Fibroblast of lung (primary cell): ENCODE measurements around the gene RUNX1. TPM values are rescaled to one million over a fixed set of nuclear protein-coding genes. Genes with fewer than 3 reads are reported as not detected.
A peak's percentile ranks its signal among the peaks of the same experiment; 100 is the strongest.

ENCODE experiments used
- DNase-seq, 2 donors: peaks; one replicate each; pipeline versions ENCODE4 v3.0.0 to v3.0.0-alpha.2; 2010; ENCODE audit warnings: low read depth in 2 of 2
- H2AFZ ChIP-seq: 2 replicates; pipeline ENCODE4 v1.5.1; 2012; ENCODE audit warnings: low read length, control low read depth, inconsistent platforms
- H3K27ac ChIP-seq: 2 replicates; pipeline ENCODE4 v1.5.1; 2011; ENCODE audit warnings: low read length, control low read depth; ENCODE audit not compliant: insufficient read depth
- H3K27me3 ChIP-seq: 2 replicates; pipeline ENCODE4 v1.5.1; 2011; ENCODE audit warnings: mild to moderate bottlenecking, low read length; ENCODE audit not compliant: control insufficient read depth, insufficient read depth
- H3K36me3 ChIP-seq: 2 replicates; pipeline ENCODE4 v1.5.1; 2011; ENCODE audit warnings: low read length; ENCODE audit not compliant: control insufficient read depth, insufficient read depth
- H3K4me1 ChIP-seq: 2 replicates; pipeline ENCODE4 v1.5.1; 2011; ENCODE audit warnings: low read length; ENCODE audit not compliant: control insufficient read depth, insufficient read depth; ENCODE audit errors: extremely low read depth
- H3K4me2 ChIP-seq: 2 replicates; pipeline ENCODE4 v1.5.1; 2011; ENCODE audit warnings: low read length, control low read depth; ENCODE audit not compliant: insufficient read depth; ENCODE audit errors: extremely low read depth
- H3K4me3 ChIP-seq, 4 experiments: fragments of 200-600 bp in 1 of 4; sonication (generic) in 1 of 4; replicated peaks in 1 of 4; 2 replicates each; pipeline ENCODE4 v1.5.1; 2011 to 2016; ENCODE audit warnings: low read length in 4 of 4, low read depth in 3 of 4, mild to moderate bottlenecking in 3 of 4, control low read depth in 2 of 4, inconsistent platforms in 1 of 4, mixed read lengths in 1 of 4; ENCODE audit not compliant: insufficient read depth in 1 of 4; ENCODE audit errors: control extremely low read depth in 1 of 4
- H3K79me2 ChIP-seq: 2 replicates; pipeline ENCODE4 v1.5.1; 2012; ENCODE audit warnings: mild to moderate bottlenecking, low read length, inconsistent platforms; ENCODE audit not compliant: control insufficient read depth, insufficient read depth
- H3K9ac ChIP-seq: 2 replicates; pipeline ENCODE4 v1.5.1; 2011; ENCODE audit warnings: mild to moderate bottlenecking, low read length, control low read depth; ENCODE audit not compliant: insufficient read depth
- H3K9me3 ChIP-seq: 2 replicates; pipeline ENCODE4 v1.5.1; 2012; ENCODE audit warnings: low read depth, low read length; ENCODE audit not compliant: control insufficient read depth, insufficient read depth
- H4K20me1 ChIP-seq: 2 replicates; pipeline ENCODE4 v1.5.1; 2011; ENCODE audit warnings: low read length; ENCODE audit not compliant: control insufficient read depth, insufficient read depth; ENCODE audit errors: extremely low read depth
- CTCF ChIP-seq, 2 donors: IDR thresholded peaks in 1 of 2; conservative IDR thresholded peaks in 1 of 2; 1 replicate in 1 of 2; 2 replicates in 1 of 2; pipeline ENCODE4 v1.5.1; 2011 to 2012; ENCODE audit warnings: low read length in 2 of 2, control low read depth in 1 of 2, inconsistent platforms in 1 of 2, low read depth in 1 of 2, mild to moderate bottlenecking in 1 of 2
- EZH2 ChIP-seq: IDR thresholded peaks from 2 replicates; pipeline ENCODE4 v1.5.1; 2012; ENCODE audit warnings: low read length, control low read depth, mild to moderate bottlenecking; ENCODE audit errors: missing control alignments
- polyA plus RNA-seq, 2 donors: library from polyadenylated mRNA; depleted of rRNA in 1 of 2; stranded (reverse) in 1 of 2; unstranded in 1 of 2; fragments of >200 nt; gene quantifications; 2 replicates each; pipeline ENCODE4 v1.2.1, GENCODE V29; 2011 to 2012; ENCODE audit warnings: missing spikeins in 1 of 2
- total RNA-seq: library from RNA; depleted of rRNA; stranded (reverse); fragments of >200 nt; gene quantifications from 2 replicates; pipeline ENCODE4 v1.2.1, GENCODE V29; 2014

The RUNX1 gene
- total and polyA plus RNA-seq, 2 donors (not counting 1 experiment from before 2014, with no cell fraction given) = 23.1 to 41.6 TPM

- H3K27ac ChIP-seq = no peak overlapping the region
- no peaks in the 10 kb centered on the region for H3K4me1 ChIP-seq
- no peaks in the 10 kb centered on the region for H4K20me1 ChIP-seq
- DNase-seq = no peak
- H3K4me2 ChIP-seq = no peak overlapping the region
- no peak overlapping the region for H3K4me3 ChIP-seq
- TF ChIP-seq CTCF (conservative IDR thresholded peaks at IDR 0.05 in 1 of 2, IDR thresholded peaks at IDR 0.05 in 1 of 2; ENCODE audit: low read depth in 1 of 2, low read length in 2 of 2) (no peak), EZH2 (no peak)
- H3K79me2 ChIP-seq = no peaks in the 10 kb centered on the region
- no peaks in the 10 kb centered on the region for H3K9me3 ChIP-seq
- no peak overlapping the region for H2AFZ ChIP-seq
- H3K27me3 ChIP-seq = no peaks in the 10 kb centered on the region
- no peaks in the 10 kb centered on the region for H3K36me3 ChIP-seq
- H3K9ac ChIP-seq = no peak overlapping the region
These were observed 58.3 kb downstream of the RUNX1 start for GRCh38 chr21:34990842-34991241.

- DNase-seq = peak in 1 of 2 donors; percentile 75
- no peaks in the 10 kb centered on the region for H3K79me2 ChIP-seq
These were observed 59.6 kb downstream of the RUNX1 start for GRCh38 chr21:34989337-34990151.

GRCh38 chr21:34988625-34989024, 60.5 kb downstream of the RUNX1 start:
- Histone ChIP-seq H4K20me1 (no peaks in the 10 kb centered on the region), H3K27ac (no peak overlapping the region), H3K9ac (no peak overlapping the region), H3K79me2 (no peaks in the 10 kb centered on the region), H3K4me3 (no peak overlapping the region), H3K27me3 (no peaks in the 10 kb centered on the region), H3K9me3 (no peaks in the 10 kb centered on the region), H3K36me3 (no peaks in the 10 kb centered on the region), H2AFZ (no peak overlapping the region), H3K4me2 (no peak overlapping the region), H3K4me1 (peaks cover 5% of the 10 kb centered on the region)
- TF ChIP-seq EZH2 (no peak), CTCF (conservative IDR thresholded peaks at IDR 0.05 in 1 of 2, IDR thresholded peaks at IDR 0.05 in 1 of 2; ENCODE audit: low read depth in 1 of 2, low read length in 2 of 2) (no peak)
- DNase-seq = no peak

More at GRCh38 chr21:34989337-34990151, 59.6 kb downstream of the RUNX1 start:
- no peaks in the 10 kb centered on the region for H3K4me1 ChIP-seq
- no peaks in the 10 kb centered on the region for H3K9me3 ChIP-seq
- no peaks in the 10 kb centered on the region for H3K27me3 ChIP-seq
- no peak overlapping the region for H2AFZ ChIP-seq
- H3K4me3 ChIP-seq = no peak overlapping the region
- no peak overlapping the region for H3K4me2 ChIP-seq
- no peak overlapping the region for H3K27ac ChIP-seq
- no peaks in the 10 kb centered on the region for H3K36me3 ChIP-seq
- no peak for TF ChIP-seq EZH2
- TF ChIP-seq CTCF (conservative IDR thresholded peaks at IDR 0.05 in 1 of 2, IDR thresholded peaks at IDR 0.05 in 1 of 2; ENCODE audit: low read depth in 1 of 2, low read length in 2 of 2) = no peak
- H3K9ac ChIP-seq = no peak overlapping the region
- no peaks in the 10 kb centered on the region for H4K20me1 ChIP-seq
